ENCODE data around the gene BICRA.

BICRA gene

GRCh38 chr19:47569331-47569730 is 39.6 kb upstream of the BICRA start:
- no peak overlapping the region for H3K4me3 ChIP-seq (ENCODE audit: low read depth, low read length)
- H3K9me3 ChIP-seq (ENCODE audit: control insufficient read depth, low read length): no peaks in the 10 kb centered on the region
- H3K4me2 ChIP-seq (ENCODE audit: low read length): no peak overlapping the region
- H3K27me3 ChIP-seq (ENCODE audit: control insufficient read depth, insufficient read depth, low read length): no peaks in the 10 kb centered on the region
- no peaks in the 10 kb centered on the region for H3K4me1 ChIP-seq
- TF ChIP-seq, protein P1, sequence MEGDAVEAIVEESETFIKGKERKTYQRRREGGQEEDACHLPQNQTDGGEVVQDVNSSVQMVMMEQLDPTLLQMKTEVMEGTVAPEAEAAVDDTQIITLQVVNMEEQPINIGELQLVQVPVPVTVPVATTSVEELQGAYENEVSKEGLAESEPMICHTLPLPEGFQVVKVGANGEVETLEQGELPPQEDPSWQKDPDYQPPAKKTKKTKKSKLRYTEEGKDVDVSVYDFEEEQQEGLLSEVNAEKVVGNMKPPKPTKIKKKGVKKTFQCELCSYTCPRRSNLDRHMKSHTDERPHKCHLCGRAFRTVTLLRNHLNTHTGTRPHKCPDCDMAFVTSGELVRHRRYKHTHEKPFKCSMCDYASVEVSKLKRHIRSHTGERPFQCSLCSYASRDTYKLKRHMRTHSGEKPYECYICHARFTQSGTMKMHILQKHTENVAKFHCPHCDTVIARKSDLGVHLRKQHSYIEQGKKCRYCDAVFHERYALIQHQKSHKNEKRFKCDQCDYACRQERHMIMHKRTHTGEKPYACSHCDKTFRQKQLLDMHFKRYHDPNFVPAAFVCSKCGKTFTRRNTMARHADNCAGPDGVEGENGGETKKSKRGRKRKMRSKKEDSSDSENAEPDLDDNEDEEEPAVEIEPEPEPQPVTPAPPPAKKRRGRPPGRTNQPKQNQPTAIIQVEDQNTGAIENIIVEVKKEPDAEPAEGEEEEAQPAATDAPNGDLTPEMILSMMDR (IDR thresholded peaks at IDR 0.05): no peak
- H3K27ac ChIP-seq: no peak overlapping the region
- no peak overlapping the region for H3K9ac ChIP-seq
- H3K36me3 ChIP-seq (ENCODE audit: control insufficient read depth, insufficient read depth, low read length): no peaks in the 10 kb centered on the region
- no peak overlapping the region for H2AFZ ChIP-seq
- no peaks in the 10 kb centered on the region for H3K79me2 ChIP-seq

DNA sequence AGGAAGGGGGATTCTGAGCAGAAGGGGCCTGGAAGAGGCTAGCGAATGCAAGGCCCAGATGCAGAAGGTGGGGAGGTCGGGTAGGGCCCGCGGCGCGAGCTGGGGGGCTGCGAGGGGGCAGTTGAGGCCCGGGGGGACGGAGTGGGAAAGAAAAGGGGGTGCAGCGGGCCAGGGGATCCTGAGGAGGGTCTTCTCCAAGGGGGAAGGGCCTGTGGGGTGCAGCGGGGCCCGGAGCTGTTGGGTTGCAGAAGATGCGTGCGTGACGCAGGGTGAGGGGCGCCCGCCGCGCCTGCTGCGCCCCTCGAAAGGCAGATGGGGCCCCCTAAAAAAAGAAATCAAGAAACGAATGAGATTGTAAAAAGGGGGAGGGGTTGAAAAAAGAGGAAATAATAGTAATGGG is 36.3 kb upstream of the BICRA start:
- H3K4me3 ChIP-seq (ENCODE audit: low read depth, low read length): no peak overlapping the region

DNA sequence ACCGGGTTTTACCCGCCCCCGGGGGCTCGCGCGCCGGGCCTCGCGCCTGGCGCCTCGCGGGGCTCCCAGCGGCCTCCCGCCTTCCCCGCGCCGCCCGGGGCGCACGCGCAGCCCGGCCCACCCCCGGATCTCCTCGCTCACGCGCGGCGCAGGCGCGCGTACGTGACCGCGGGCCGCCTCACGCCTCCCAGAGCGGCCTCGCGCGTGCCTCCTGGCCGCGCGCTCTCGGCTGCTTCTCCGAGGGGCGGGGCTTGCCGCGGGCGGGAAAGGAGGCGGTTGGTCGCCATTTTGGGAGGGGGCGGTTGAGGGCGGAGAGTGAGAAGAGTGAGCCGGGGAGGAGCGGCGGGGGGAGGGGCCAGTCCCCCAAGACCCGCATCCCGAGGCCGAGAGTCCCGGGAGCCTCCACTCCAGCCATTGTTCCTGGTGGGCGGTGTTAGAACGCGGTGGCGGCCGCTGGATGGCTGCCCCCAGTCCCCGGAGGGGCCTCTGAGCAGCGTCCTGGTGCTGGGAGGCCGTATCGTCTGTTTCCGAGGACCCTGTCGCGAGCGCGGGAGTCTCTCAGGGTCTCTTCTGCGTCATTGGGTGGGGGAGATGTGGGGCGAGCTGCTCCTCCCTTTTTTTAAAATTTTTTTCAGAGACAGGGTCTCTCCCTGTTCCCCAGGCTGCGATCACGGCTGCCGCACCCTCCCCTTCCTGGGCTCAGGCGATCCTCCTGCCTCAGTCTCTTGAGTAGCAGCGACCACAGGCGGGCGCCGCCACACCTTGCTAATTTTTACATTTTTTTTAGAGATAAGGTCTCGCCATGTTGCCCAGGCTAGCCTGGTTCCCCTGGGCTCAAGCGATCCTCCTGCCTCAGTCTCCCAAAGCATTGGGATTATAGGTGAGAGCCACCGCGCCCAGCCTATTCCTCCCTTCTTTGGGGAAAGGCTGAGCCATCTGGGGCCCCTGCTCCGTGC is 35.6 kb upstream of the BICRA start, which contains the start of gene ZNF541:
Gene ZNF541 (minus strand): TSS at position 78 of the 956 bp plus-strand sequence. CDS start 17,292 bp downstream, outside the sequence.
- Histone ChIP-seq H3K27ac (no peak within 1 kb of the TSS), H3K27me3 (ENCODE audit: control insufficient read depth, insufficient read depth, low read length) (no peaks in the 10 kb centered on the region), H2AFZ (peak within 1 kb of the TSS; percentile 92), H3K4me1 (no peaks in the 10 kb centered on the region), H3K4me2 (ENCODE audit: low read length) (no peak within 1 kb of the TSS), H3K9ac (no peak within 1 kb of the TSS), H3K79me2 (no peaks in the 10 kb centered on the region), H3K36me3 (ENCODE audit: control insufficient read depth, insufficient read depth, low read length) (no peaks in the 10 kb centered on the region), H3K4me3 (ENCODE audit: low read depth, low read length) (no peak within 1 kb of the TSS), H3K9me3 (ENCODE audit: control insufficient read depth, low read length) (no peaks in the 10 kb centered on the region)
- TF ChIP-seq, protein P1 (IDR thresholded peaks at IDR 0.05): no peak

More for the DNA sequence above, 36.3 kb upstream of the BICRA start:
- no peak overlapping the region for H3K27ac ChIP-seq
- H3K4me1 ChIP-seq: no peaks in the 10 kb centered on the region
- H3K4me2 ChIP-seq (ENCODE audit: low read length): no peak overlapping the region
- no peaks in the 10 kb centered on the region for H3K36me3 ChIP-seq (ENCODE audit: control insufficient read depth, insufficient read depth, low read length)
- H3K79me2 ChIP-seq: no peaks in the 10 kb centered on the region
- no peak overlapping the region for H3K9ac ChIP-seq
- no peaks in the 10 kb centered on the region for H3K27me3 ChIP-seq (ENCODE audit: control insufficient read depth, insufficient read depth, low read length)
- no peaks in the 10 kb centered on the region for H3K9me3 ChIP-seq (ENCODE audit: control insufficient read depth, low read length)
- H2AFZ ChIP-seq: no peak overlapping the region
- TF ChIP-seq, protein P1 (IDR thresholded peaks at IDR 0.05): no peak

- H3K27me3 ChIP-seq (ENCODE audit: control insufficient read depth, insufficient read depth, low read length): no peaks in the 10 kb centered on the region
- no peaks in the 10 kb centered on the region for H3K36me3 ChIP-seq (ENCODE audit: control insufficient read depth, insufficient read depth, low read length)
- no peak overlapping the region for H3K9ac ChIP-seq
- no peak overlapping the region for H3K4me2 ChIP-seq (ENCODE audit: low read length)
- H3K4me3 ChIP-seq (ENCODE audit: low read depth, low read length): no peak overlapping the region
- H3K9me3 ChIP-seq (ENCODE audit: control insufficient read depth, low read length): no peaks in the 10 kb centered on the region
- H3K79me2 ChIP-seq: no peaks in the 10 kb centered on the region
- H3K27ac ChIP-seq: no peak overlapping the region
- H3K4me1 ChIP-seq: peaks cover 9% of the 10 kb centered on the region
- no peak overlapping the region for H2AFZ ChIP-seq
- TF ChIP-seq, protein P1 (IDR thresholded peaks at IDR 0.05): no peak
Measured at GRCh38 chr19:47580397-47580796, 28.5 kb upstream of the BICRA start.
